Omental fat pad (tissue), 4 donors: Measurements from ENCODE around the gene BSN. TPM values are rescaled to one million over a fixed set of nuclear protein-coding genes. Genes with fewer than 3 reads are reported as not detected.

ENCODE experiments used
- ATAC-seq: fragments of 150-250 bp; one replicate; pipeline ENCODE4 v1.9.1; 2016; ENCODE audit warnings: mild to moderate bottlenecking, moderate library complexity; ENCODE audit not compliant: low FRiP score
- DNase-seq: peaks from one replicate; pipeline ENCODE4 v3.0.0-alpha.2; 2019; ENCODE audit warnings: low spot score
- CTCF ChIP-seq, 3 donors: fragments of 450-650 bp; IDR thresholded peaks; one replicate each; pipeline ENCODE4 v1.5.1; 2016 to 2017; ENCODE audit warnings: antibody characterized with exemption in 3 of 3, mild to moderate bottlenecking in 3 of 3, moderate library complexity in 2 of 3
- total RNA-seq, 4 donors: library from RNA; depleted of rRNA; stranded (reverse); fragments of >200 nt; gene quantifications; one replicate each; pipeline ENCODE4 v1.1.0, GENCODE V29; 2016

BSN gene
- total RNA-seq, 4 donors from 2014 or later = 0.09 to 0.63 (median 0.37) TPM

- ATAC-seq = no peak
- no peak for TF ChIP-seq CTCF (IDR thresholded peaks at IDR 0.05)
- DNase-seq = no peak
Measured at GRCh38 chr3:49609815-49610214, 55.5 kb downstream of the BSN start.

- TF ChIP-seq CTCF (IDR thresholded peaks at IDR 0.05) = no peak
- ATAC-seq (no peak), DNase-seq (no peak)
Measured at GRCh38 chr3:49610666-49611280, 56.5 kb downstream of the BSN start.

GRCh38 chr3:49611291-49611690, 57.0 kb downstream of the BSN start:
- no peak for ATAC-seq
- no peak for DNase-seq
- TF ChIP-seq CTCF (IDR thresholded peaks at IDR 0.05) = no peak

- DNase-seq (no peak), ATAC-seq (no peak)
- TF ChIP-seq CTCF (IDR thresholded peaks at IDR 0.05) = no peak
Measured at GRCh38 chr3:49611719-49612118, 57.4 kb downstream of the BSN start.

- ATAC-seq (no peak), DNase-seq (no peak)
- no peak for TF ChIP-seq CTCF (IDR thresholded peaks at IDR 0.05)
Measured at GRCh38 chr3:49614936-49615335, 60.7 kb downstream of the BSN start.

GRCh38 chr3:49616061-49616460, 61.8 kb downstream of the BSN start:
- ATAC-seq (no peak), DNase-seq (no peak)
- no peak for TF ChIP-seq CTCF (IDR thresholded peaks at IDR 0.05)

GRCh38 chr3:49616491-49616941, 62.2 kb downstream of the BSN start:
- no peak for ATAC-seq
- no peak for TF ChIP-seq CTCF (IDR thresholded peaks at IDR 0.05)
- no peak for DNase-seq
